HEK293T (cell line): ENCODE data around the gene CPA2.
"Not testable (repeated sequence)": the region's sequence is repeated elsewhere in the genome, so short reads cannot be mapped to it uniquely, and the experiment has no call there.

Experiments
- ARNT ChIP-seq: fragments of 450-650 bp; IDR thresholded peaks from 2 replicates; pipeline ENCODE4 v1.6.1; 2017; ENCODE audit warnings: mild to moderate bottlenecking
- BHLHE40 ChIP-seq: fragments of 450-650 bp; IDR thresholded peaks from 2 replicates; pipeline ENCODE4 v1.6.1; 2016; ENCODE audit warnings: mild to moderate bottlenecking, moderate library complexity, borderline replicate concordance
- CTBP1 ChIP-seq: fragments of 450-650 bp; IDR thresholded peaks from 2 replicates; pipeline ENCODE4 v1.6.1; 2016; ENCODE audit warnings: borderline replicate concordance
- FOXA1 ChIP-seq: fragments of 450-650 bp; IDR thresholded peaks from 2 replicates; pipeline ENCODE4 v1.6.1; 2016; ENCODE audit warnings: mild to moderate bottlenecking
- FOXK2 ChIP-seq: fragments of 450-650 bp; IDR thresholded peaks from 2 replicates; pipeline ENCODE4 v1.6.1; 2016; ENCODE audit warnings: mild to moderate bottlenecking
- FOXM1 ChIP-seq: fragments of 450-650 bp; IDR thresholded peaks from 2 replicates; pipeline ENCODE4 v1.6.1; 2017; ENCODE audit warnings: mild to moderate bottlenecking, borderline replicate concordance
- HDGF ChIP-seq: fragments of 450-650 bp; IDR thresholded peaks from 2 replicates; pipeline ENCODE4 v1.6.1; 2017; ENCODE audit warnings: antibody characterized with exemption, borderline replicate concordance
- L3MBTL2 ChIP-seq: fragments of 450-650 bp; conservative IDR thresholded peaks from 2 replicates; pipeline ENCODE4 v1.6.1; 2016; ENCODE audit warnings: mild to moderate bottlenecking
- NFRKB ChIP-seq: fragments of 450-650 bp; IDR thresholded peaks from 2 replicates; pipeline ENCODE4 v1.6.1; 2016; ENCODE audit warnings: mild to moderate bottlenecking, moderate library complexity
- SP1 ChIP-seq: fragments of 450-650 bp; IDR thresholded peaks from 2 replicates; pipeline ENCODE4 v1.6.1; 2017
- TARDBP ChIP-seq: fragments of 450-650 bp; IDR thresholded peaks from 2 replicates; pipeline ENCODE4 v1.6.1; 2016
- ZNF384 ChIP-seq: fragments of 450-650 bp; IDR thresholded peaks from 2 replicates; pipeline ENCODE4 v1.6.1; 2016
- TF ChIP-seq, protein P1 (sequence below): fragments of 450-650 bp; IDR thresholded peaks from 2 replicates; pipeline ENCODE4 v1.6.1; 2016

DNA sequence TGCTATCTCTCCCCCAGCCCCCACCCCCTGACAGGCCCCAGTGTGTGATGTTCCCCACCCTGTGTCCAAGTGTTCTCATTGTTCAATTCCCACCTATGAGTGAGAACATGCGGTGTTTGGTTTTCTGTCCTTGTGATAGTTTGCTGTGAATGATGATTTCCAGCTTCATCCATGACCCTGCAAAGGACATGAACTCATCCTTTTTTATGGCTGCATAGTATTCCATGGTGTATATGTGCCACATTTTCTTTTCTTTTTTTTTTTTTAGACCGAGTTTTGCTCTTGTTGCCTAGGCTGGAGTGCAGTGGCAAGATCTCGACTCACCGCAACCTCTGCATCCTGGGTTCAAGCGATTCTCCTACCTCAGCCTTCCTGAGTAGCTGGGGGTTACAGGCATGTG is 17.8 kb upstream of the CPA2 start:
- TF ChIP-seq BHLHE40, HDGF, ZNF384, NFRKB, CTBP1, FOXK2, SP1, FOXM1, FOXA1, TARDBP, L3MBTL2, ARNT: not testable (repeated sequence)
- TF ChIP-seq, protein P1, sequence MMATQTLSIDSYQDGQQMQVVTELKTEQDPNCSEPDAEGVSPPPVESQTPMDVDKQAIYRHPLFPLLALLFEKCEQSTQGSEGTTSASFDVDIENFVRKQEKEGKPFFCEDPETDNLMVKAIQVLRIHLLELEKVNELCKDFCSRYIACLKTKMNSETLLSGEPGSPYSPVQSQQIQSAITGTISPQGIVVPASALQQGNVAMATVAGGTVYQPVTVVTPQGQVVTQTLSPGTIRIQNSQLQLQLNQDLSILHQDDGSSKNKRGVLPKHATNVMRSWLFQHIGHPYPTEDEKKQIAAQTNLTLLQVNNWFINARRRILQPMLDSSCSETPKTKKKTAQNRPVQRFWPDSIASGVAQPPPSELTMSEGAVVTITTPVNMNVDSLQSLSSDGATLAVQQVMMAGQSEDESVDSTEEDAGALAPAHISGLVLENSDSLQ, result not testable (repeated sequence)
